SU-DHL-6 (cell line): Measurements from ENCODE around the gene FUT6.

Experiments used
- H2AFZ ChIP-seq: fragments of 200-600 bp; sonication (generic); 2 replicates; pipeline ENCODE4 v1.6.1; 2014; ENCODE audit warnings: low read depth, mild to moderate bottlenecking, moderate library complexity, mixed read lengths, antibody characterized with exemption, low read length; ENCODE audit not compliant: severe bottlenecking
- H3F3A ChIP-seq: fragments of 200-600 bp; shearing (Covaris generic); 2 replicates; pipeline ENCODE4 v1.6.0; 2016; ENCODE audit warnings: antibody characterized with exemption, mild to moderate bottlenecking; ENCODE audit not compliant: insufficient read depth
- H3K27ac ChIP-seq: fragments of 200-600 bp; sonication (generic); 2 replicates; pipeline ENCODE4 v1.5.1; 2016; ENCODE audit warnings: low read depth, mild to moderate bottlenecking, low read length, moderate library complexity, mixed read lengths
- H3K27me3 ChIP-seq: fragments of 200-600 bp; sonication (generic), shearing (Covaris generic); 2 replicates; pipeline ENCODE4 v1.6.0; 2014; ENCODE audit warnings: mild to moderate bottlenecking, low read length
- H3K36me3 ChIP-seq: fragments of 200-600 bp; sonication (generic); 2 replicates; pipeline ENCODE4 v1.6.1; 2014; ENCODE audit warnings: mild to moderate bottlenecking, low read length, mixed read lengths
- H3K4me2 ChIP-seq: fragments of 300-600, 200-600 bp; shearing (Covaris generic), sonication (generic); 2 replicates; pipeline ENCODE4 v1.6.0; 2014; ENCODE audit warnings: low read length, low read depth, mild to moderate bottlenecking; ENCODE audit not compliant: poor library complexity, severe bottlenecking
- H3K4me3 ChIP-seq: fragments of 200-600 bp; sonication (generic); 2 replicates; pipeline ENCODE4 v1.5.1; 2014; ENCODE audit warnings: antibody characterized with exemption, low read length, mild to moderate bottlenecking, mixed read lengths; ENCODE audit not compliant: insufficient read depth, poor library complexity, severe bottlenecking
- H3K79me2 ChIP-seq: fragments of 200-600 bp; sonication (generic); 2 replicates; pipeline ENCODE4 v1.6.1; 2014; ENCODE audit warnings: mild to moderate bottlenecking, low read length, moderate library complexity; ENCODE audit not compliant: insufficient read depth
- H3K9ac ChIP-seq: fragments of 200-600 bp; sonication (generic); 2 replicates; pipeline ENCODE4 v1.7.0; 2014; ENCODE audit warnings: mild to moderate bottlenecking, low read length
- H3K9me2 ChIP-seq: fragments of 200-600 bp; sonication (generic); replicated peaks from 2 replicates; pipeline ENCODE4 v1.6.1; 2014; ENCODE audit warnings: low read length; ENCODE audit not compliant: insufficient read depth
- H3K9me3 ChIP-seq: fragments of 200-600 bp; sonication (generic); 2 replicates; pipeline ENCODE4 v1.6.1; 2014; ENCODE audit warnings: low read length, mixed read lengths; ENCODE audit not compliant: insufficient read depth
- H4K20me1 ChIP-seq: fragments of 200-600 bp; sonication (generic); 2 replicates; pipeline ENCODE4 v1.6.1; 2014; ENCODE audit warnings: low read depth, mild to moderate bottlenecking, antibody characterized with exemption, low read length, moderate library complexity, mixed read lengths
- EZH2phosphoT487 ChIP-seq: fragments of 200-600 bp; sonication (generic), shearing (Covaris generic); conservative IDR thresholded peaks from 2 replicates; pipeline ENCODE4 v1.6.1; 2018; ENCODE audit warnings: mild to moderate bottlenecking, antibody characterized with exemption, low read length, moderate library complexity, mixed read lengths
- TF ChIP-seq, protein P1 (sequence below): fragments of 200-600 bp; sonication (generic); IDR thresholded peaks from one replicate; pipeline ENCODE4 v1.5.1; 2017; ENCODE audit warnings: antibody characterized with exemption, mild to moderate bottlenecking, low read length, moderate library complexity; ENCODE audit not compliant: insufficient read depth, poor library complexity, severe bottlenecking

The FUT6 gene

DNA sequence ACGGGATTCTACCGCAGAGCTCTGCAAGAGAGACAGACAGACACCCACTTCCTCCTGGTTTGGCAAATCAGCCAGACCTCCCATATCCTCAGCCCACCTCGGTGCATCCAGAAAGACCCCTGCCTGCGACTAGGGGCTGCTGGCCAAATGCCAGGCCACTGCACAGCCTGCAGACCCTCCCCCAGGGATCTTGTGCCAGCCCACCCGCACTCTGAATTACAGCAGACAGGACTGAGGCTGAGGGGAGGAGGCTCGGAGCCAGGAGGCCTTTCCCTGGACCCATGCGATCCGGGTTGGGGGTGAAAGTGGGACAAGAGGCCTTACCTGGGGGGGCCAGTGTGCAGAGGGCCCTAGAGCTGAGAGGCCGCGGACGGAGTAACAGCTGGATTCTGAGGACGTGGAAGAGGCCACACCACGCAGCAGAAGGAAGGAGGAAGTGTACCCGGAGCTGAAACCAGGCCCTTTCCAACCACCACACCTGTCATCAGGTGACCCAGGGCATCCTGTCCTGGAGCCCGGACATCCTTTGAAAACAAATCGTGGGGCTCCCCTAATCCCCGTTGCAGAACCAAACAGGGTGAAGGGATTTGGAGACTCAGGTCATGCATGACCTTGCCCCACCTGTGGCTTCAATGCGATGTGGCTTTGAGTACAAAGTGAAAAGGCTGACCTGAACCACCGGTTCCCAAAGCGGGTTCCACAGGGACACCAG is 993 bp downstream of the FUT6 start:
- no peak overlapping the region for H3K27ac ChIP-seq
- H4K20me1 ChIP-seq: no peaks in the 10 kb centered on the region
- no peaks in the 10 kb centered on the region for H3K36me3 ChIP-seq
- no peak for TF ChIP-seq EZH2phosphoT487
- TF ChIP-seq, protein P1, sequence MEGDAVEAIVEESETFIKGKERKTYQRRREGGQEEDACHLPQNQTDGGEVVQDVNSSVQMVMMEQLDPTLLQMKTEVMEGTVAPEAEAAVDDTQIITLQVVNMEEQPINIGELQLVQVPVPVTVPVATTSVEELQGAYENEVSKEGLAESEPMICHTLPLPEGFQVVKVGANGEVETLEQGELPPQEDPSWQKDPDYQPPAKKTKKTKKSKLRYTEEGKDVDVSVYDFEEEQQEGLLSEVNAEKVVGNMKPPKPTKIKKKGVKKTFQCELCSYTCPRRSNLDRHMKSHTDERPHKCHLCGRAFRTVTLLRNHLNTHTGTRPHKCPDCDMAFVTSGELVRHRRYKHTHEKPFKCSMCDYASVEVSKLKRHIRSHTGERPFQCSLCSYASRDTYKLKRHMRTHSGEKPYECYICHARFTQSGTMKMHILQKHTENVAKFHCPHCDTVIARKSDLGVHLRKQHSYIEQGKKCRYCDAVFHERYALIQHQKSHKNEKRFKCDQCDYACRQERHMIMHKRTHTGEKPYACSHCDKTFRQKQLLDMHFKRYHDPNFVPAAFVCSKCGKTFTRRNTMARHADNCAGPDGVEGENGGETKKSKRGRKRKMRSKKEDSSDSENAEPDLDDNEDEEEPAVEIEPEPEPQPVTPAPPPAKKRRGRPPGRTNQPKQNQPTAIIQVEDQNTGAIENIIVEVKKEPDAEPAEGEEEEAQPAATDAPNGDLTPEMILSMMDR: no peak
- H3K4me2 ChIP-seq: no peak overlapping the region
- no peaks in the 10 kb centered on the region for H3K9me2 ChIP-seq
- no peaks in the 10 kb centered on the region for H3K9me3 ChIP-seq
- no peak overlapping the region for H2AFZ ChIP-seq
- no peaks in the 10 kb centered on the region for H3K79me2 ChIP-seq
- H3K4me3 ChIP-seq: no peak overlapping the region
- no peak overlapping the region for H3K9ac ChIP-seq
- no peaks in the 10 kb centered on the region for H3F3A ChIP-seq
- H3K27me3 ChIP-seq: no peaks in the 10 kb centered on the region

GRCh38 chr19:5837761-5838352 is 1.6 kb downstream of the FUT6 start:
- H4K20me1 ChIP-seq: no peaks in the 10 kb centered on the region
- no peak overlapping the region for H3K27ac ChIP-seq
- no peaks in the 10 kb centered on the region for H3F3A ChIP-seq
- H3K4me2 ChIP-seq: no peak overlapping the region
- H3K27me3 ChIP-seq: no peaks in the 10 kb centered on the region
- H3K4me3 ChIP-seq: no peak overlapping the region
- H3K9me3 ChIP-seq: no peaks in the 10 kb centered on the region
- H3K9ac ChIP-seq: no peak overlapping the region
- H3K79me2 ChIP-seq: no peaks in the 10 kb centered on the region
- H3K9me2 ChIP-seq: no peaks in the 10 kb centered on the region
- no peak for TF ChIP-seq EZH2phosphoT487
- TF ChIP-seq, protein P1: no peak
- H3K36me3 ChIP-seq: no peaks in the 10 kb centered on the region
- H2AFZ ChIP-seq: no peak overlapping the region

- no peak overlapping the region for H3K9ac ChIP-seq
- no peak overlapping the region for H3K4me2 ChIP-seq
- no peak overlapping the region for H3K4me3 ChIP-seq
- H3K9me3 ChIP-seq: no peaks in the 10 kb centered on the region
- H4K20me1 ChIP-seq: no peaks in the 10 kb centered on the region
- no peak overlapping the region for H2AFZ ChIP-seq
- no peaks in the 10 kb centered on the region for H3F3A ChIP-seq
- H3K27me3 ChIP-seq: no peaks in the 10 kb centered on the region
- TF ChIP-seq, protein P1: no peak
- no peak for TF ChIP-seq EZH2phosphoT487
- no peak overlapping the region for H3K27ac ChIP-seq
- H3K79me2 ChIP-seq: no peaks in the 10 kb centered on the region
- no peaks in the 10 kb centered on the region for H3K9me2 ChIP-seq
- H3K36me3 ChIP-seq: no peaks in the 10 kb centered on the region
Measured at GRCh38 chr19:5832527-5833216, 6.8 kb downstream of the FUT6 start.
